ENCODE data around the gene PCYT1A. TPM values are rescaled to one million over a fixed set of nuclear protein-coding genes. Genes with fewer than 3 reads are reported as not detected.
"Not testable (repeated sequence)": the region's sequence is repeated elsewhere in the genome, so short reads cannot be mapped to it uniquely, and the experiment has no call there.

PCYT1A gene
- total RNA-seq, 2 donors from 2014 or later = 52.0 to 56.9 TPM

- not testable (repeated sequence) for H3K27me3 Mint-ChIP-seq (ENCODE audit: low read depth); H3K9me3 Mint-ChIP-seq; H3K27ac Mint-ChIP-seq; H3K4me3 Mint-ChIP-seq; DNase-seq; H3K4me1 Mint-ChIP-seq (ENCODE audit: low read depth); H3K36me3 Mint-ChIP-seq (ENCODE audit: insufficient read depth in 2 of 2); ATAC-seq (replicated peaks in 1 of 2)
Observed at GRCh38 chr3:196244166-196244565, 43.4 kb downstream of the PCYT1A start.

GRCh38 chr3:196241704-196242103 is 45.8 kb downstream of the PCYT1A start:
- H3K9me3 Mint-ChIP-seq = no peaks in the 10 kb centered on the region
- no peak overlapping the region for H3K27ac Mint-ChIP-seq
- H3K4me1 Mint-ChIP-seq (ENCODE audit: low read depth) = peaks cover 4% of the 10 kb centered on the region
- no peaks in the 10 kb centered on the region for H3K27me3 Mint-ChIP-seq (ENCODE audit: low read depth)
- ATAC-seq (replicated peaks in 1 of 2) (no peak), DNase-seq (no peak)
- peaks cover 2 to 10% of the 10 kb centered on the region in 2 donors for H3K36me3 Mint-ChIP-seq (ENCODE audit: insufficient read depth in 2 of 2)
- H3K4me3 Mint-ChIP-seq = no peak overlapping the region

- peaks cover 4% of the 10 kb centered on the region for H3K4me1 Mint-ChIP-seq (ENCODE audit: low read depth)
- no peak overlapping the region for H3K4me3 Mint-ChIP-seq
- no peaks in the 10 kb centered on the region for H3K9me3 Mint-ChIP-seq
- H3K36me3 Mint-ChIP-seq (ENCODE audit: insufficient read depth in 2 of 2) = peaks cover under 1 to 10% of the 10 kb centered on the region in 2 donors
- H3K27me3 Mint-ChIP-seq (ENCODE audit: low read depth) = no peaks in the 10 kb centered on the region
- no peak for ATAC-seq (replicated peaks in 1 of 2)
- DNase-seq = no peak
- H3K27ac Mint-ChIP-seq = no peak overlapping the region
Observed at GRCh38 chr3:196240424-196240823, 47.1 kb downstream of the PCYT1A start.

GRCh38 chr3:196238612-196239560 is 48.6 kb downstream of the PCYT1A start:
- Mint-ChIP-seq H3K36me3 (ENCODE audit: insufficient read depth in 2 of 2) (peaks cover 0 to 8% of the 10 kb centered on the region in 2 donors), H3K9me3 (no peaks in the 10 kb centered on the region), H3K27ac (peak overlapping the region; percentile 29), H3K4me1 (ENCODE audit: low read depth) (peaks cover 4% of the 10 kb centered on the region), H3K4me3 (no peak overlapping the region), H3K27me3 (ENCODE audit: low read depth) (no peaks in the 10 kb centered on the region)
- ATAC-seq (replicated peaks in 1 of 2) (no peak), DNase-seq (no peak)

GRCh38 chr3:196237203-196237602 is 50.3 kb downstream of the PCYT1A start:
- no peak for DNase-seq

GRCh38 chr3:196236223-196236622 is 51.3 kb downstream of the PCYT1A start:
- H3K27me3 Mint-ChIP-seq (ENCODE audit: low read depth) = no peaks in the 10 kb centered on the region
- H3K4me3 Mint-ChIP-seq = no peak overlapping the region
- ATAC-seq (replicated peaks in 1 of 2) (no peak), DNase-seq (no peak)
- peaks cover 0 to 4% of the 10 kb centered on the region in 2 donors for H3K36me3 Mint-ChIP-seq (ENCODE audit: insufficient read depth in 2 of 2)
- peak overlapping the region; percentile 6 for H3K27ac Mint-ChIP-seq
- peaks cover 21% of the 10 kb centered on the region for H3K4me1 Mint-ChIP-seq (ENCODE audit: low read depth)
- H3K9me3 Mint-ChIP-seq = no peaks in the 10 kb centered on the region

More at GRCh38 chr3:196237203-196237602, 50.3 kb downstream of the PCYT1A start:
- peak in 1 of 2 donors; percentile 25 for ATAC-seq (replicated peaks in 1 of 2)
- no peak overlapping the region for H3K4me3 Mint-ChIP-seq
- peaks cover 17% of the 10 kb centered on the region for H3K4me1 Mint-ChIP-seq (ENCODE audit: low read depth)
- H3K36me3 Mint-ChIP-seq (ENCODE audit: insufficient read depth in 2 of 2) = peaks cover 0 to 8% of the 10 kb centered on the region in 2 donors
- H3K9me3 Mint-ChIP-seq = no peaks in the 10 kb centered on the region
- H3K27me3 Mint-ChIP-seq (ENCODE audit: low read depth) = no peaks in the 10 kb centered on the region
- H3K27ac Mint-ChIP-seq = no peak overlapping the region

- Mint-ChIP-seq H3K9me3 (no peaks in the 10 kb centered on the region), H3K27ac (no peak overlapping the region), H3K36me3 (ENCODE audit: insufficient read depth in 2 of 2) (peaks cover 0 to 3% of the 10 kb centered on the region in 2 donors), H3K4me1 (ENCODE audit: low read depth) (peaks cover 21% of the 10 kb centered on the region), H3K4me3 (no peak overlapping the region), H3K27me3 (ENCODE audit: low read depth) (no peaks in the 10 kb centered on the region)
- ATAC-seq (replicated peaks in 1 of 2) (no peak), DNase-seq (no peak)
Observed at GRCh38 chr3:196235452-196236122, 51.9 kb downstream of the PCYT1A start.

GRCh38 chr3:196232882-196233251 is 54.7 kb downstream of the PCYT1A start:
- Mint-ChIP-seq H3K36me3 (ENCODE audit: insufficient read depth in 2 of 2) (no peaks in the 10 kb centered on the region), H3K27me3 (ENCODE audit: low read depth) (no peaks in the 10 kb centered on the region), H3K4me1 (ENCODE audit: low read depth) (peaks cover 21% of the 10 kb centered on the region), H3K9me3 (no peaks in the 10 kb centered on the region), H3K4me3 (peak overlapping the region in 1 of 2 donors; percentile 52), H3K27ac (peak overlapping the region; percentile 14)
- ATAC-seq (replicated peaks in 1 of 2) (peak; percentile 59 to 87), DNase-seq (no peak)

- Mint-ChIP-seq H3K4me1 (ENCODE audit: low read depth) (peaks cover 20% of the 10 kb centered on the region), H3K27ac (peak overlapping the region; percentile 41), H3K36me3 (ENCODE audit: insufficient read depth in 2 of 2) (no peaks in the 10 kb centered on the region), H3K9me3 (no peaks in the 10 kb centered on the region), H3K27me3 (ENCODE audit: low read depth) (no peaks in the 10 kb centered on the region), H3K4me3 (peak overlapping the region in 1 of 2 donors; percentile 52)
- ATAC-seq (replicated peaks in 1 of 2) (peak; percentile 42 to 75), DNase-seq (no peak)
Observed at GRCh38 chr3:196232154-196232881, 55.2 kb downstream of the PCYT1A start.

- DNase-seq (no peak), ATAC-seq (replicated peaks in 1 of 2) (no peak)
- Mint-ChIP-seq H3K4me3 (no peak overlapping the region), H3K36me3 (ENCODE audit: insufficient read depth in 2 of 2) (no peaks in the 10 kb centered on the region), H3K27ac (no peak overlapping the region), H3K9me3 (no peaks in the 10 kb centered on the region), H3K27me3 (ENCODE audit: low read depth) (peaks cover 6% of the 10 kb centered on the region), H3K4me1 (ENCODE audit: low read depth) (peaks cover 10% of the 10 kb centered on the region)
Observed at GRCh38 chr3:196227629-196228493, 59.7 kb downstream of the PCYT1A start.

- Mint-ChIP-seq H3K4me3 (no peak overlapping the region), H3K4me1 (ENCODE audit: low read depth) (peaks cover 3% of the 10 kb centered on the region), H3K36me3 (ENCODE audit: insufficient read depth in 2 of 2) (no peaks in the 10 kb centered on the region), H3K27ac (no peak overlapping the region), H3K9me3 (no peaks in the 10 kb centered on the region), H3K27me3 (ENCODE audit: low read depth) (peaks cover 7% of the 10 kb centered on the region)
- DNase-seq = no peak
- peak in 1 of 2 donors; percentile 15 for ATAC-seq (replicated peaks in 1 of 2)
Observed at GRCh38 chr3:196227121-196227561, 60.4 kb downstream of the PCYT1A start.

GRCh38 chr3:196225763-196226364 is 61.7 kb downstream of the PCYT1A start:
- H3K36me3 Mint-ChIP-seq (ENCODE audit: insufficient read depth in 2 of 2) = no peaks in the 10 kb centered on the region
- H3K27me3 Mint-ChIP-seq (ENCODE audit: low read depth) = peaks cover 7% of the 10 kb centered on the region
- no peak overlapping the region for H3K4me3 Mint-ChIP-seq
- H3K9me3 Mint-ChIP-seq = no peaks in the 10 kb centered on the region
- ATAC-seq (replicated peaks in 1 of 2) (no peak), DNase-seq (no peak)
- H3K27ac Mint-ChIP-seq = no peak overlapping the region
- H3K4me1 Mint-ChIP-seq (ENCODE audit: low read depth) = no peaks in the 10 kb centered on the region

Data from activated T-cell treated with anti-CD3 and anti-CD28 coated beads, Interleukin-2, amount 50 U/mL, for 72 hours (primary cell).